GM12878 (cell line): ENCODE measurements around the gene MRPL54. TPM values are rescaled to one million over a fixed set of nuclear protein-coding genes. Genes with fewer than 3 reads are reported as not detected.

ENCODE experiments used
- BCL11A ChIP-seq: IDR thresholded peaks from 2 replicates; pipeline ENCODE4 v1.6.1; 2011; ENCODE audit warnings: low read depth, low read length
- BRCA1 ChIP-seq: IDR thresholded peaks from 2 replicates; pipeline ENCODE4 v1.6.1; 2011; ENCODE audit warnings: low read depth, low read length, improper control_type of control experiment
- CBX3 ChIP-seq: fragments of 200-600 bp; sonication (generic); IDR thresholded peaks from 2 replicates; pipeline ENCODE4 v1.6.1; 2016; ENCODE audit warnings: low read depth, borderline replicate concordance
- FOS ChIP-seq: IDR thresholded peaks from 3 replicates; pipeline ENCODE4 v1.6.1; 2011; ENCODE audit warnings: borderline replicate concordance; ENCODE audit not compliant: insufficient read length; ENCODE audit errors: extremely low read depth
- FOXK2 ChIP-seq: fragments of 450-650 bp; IDR thresholded peaks from 2 replicates; pipeline ENCODE4 v1.6.1; 2017; ENCODE audit warnings: mild to moderate bottlenecking, moderate library complexity
- GATAD2B ChIP-seq: fragments of 450-650 bp; conservative IDR thresholded peaks from 2 replicates; pipeline ENCODE4 v1.6.1; 2017; ENCODE audit warnings: low read depth, mild to moderate bottlenecking, moderate library complexity
- JUNB ChIP-seq: IDR thresholded peaks from 2 replicates; pipeline ENCODE4 v1.6.1; 2016; ENCODE audit warnings: antibody characterized with exemption, mild to moderate bottlenecking
- JUND ChIP-seq: IDR thresholded peaks from 2 replicates; pipeline ENCODE4 v1.6.1; 2012; ENCODE audit warnings: low read depth, mild to moderate bottlenecking, low read length, improper control_type of control experiment, moderate library complexity
- KAT2A ChIP-seq: conservative IDR thresholded peaks from 2 replicates; pipeline ENCODE4 v1.6.1; 2011; ENCODE audit warnings: low read depth, low read length; ENCODE audit not compliant: control insufficient read depth
- MXI1 ChIP-seq: fragments of 150-350 bp; IDR thresholded peaks from 2 replicates; pipeline ENCODE4 v1.6.1; 2011; ENCODE audit warnings: low read depth, mild to moderate bottlenecking, inconsistent platforms, low read length, improper control_type of control experiment
- MYB ChIP-seq: fragments of 150-350 bp; IDR thresholded peaks from 2 replicates; pipeline ENCODE4 v1.6.1; 2014; ENCODE audit warnings: mild to moderate bottlenecking, low read depth, low read length, borderline replicate concordance
- NFYA ChIP-seq: IDR thresholded peaks from 2 replicates; pipeline ENCODE4 v1.6.1; 2011; ENCODE audit warnings: low read depth, mild to moderate bottlenecking, low read length, improper control_type of control experiment, borderline replicate concordance
- PBX3 ChIP-seq: IDR thresholded peaks from 2 replicates; pipeline ENCODE4 v1.6.1; 2011; ENCODE audit warnings: mild to moderate bottlenecking, low read depth, low read length, moderate library complexity; ENCODE audit not compliant: insufficient replicate concordance
- POLR2AphosphoS2 ChIP-seq: IDR thresholded peaks from 2 replicates; pipeline ENCODE4 v1.6.1; 2011; ENCODE audit warnings: low read depth, mild to moderate bottlenecking, low read length, improper control_type of control experiment, moderate library complexity
- SP1 ChIP-seq: IDR thresholded peaks from one replicate; pipeline ENCODE4 v1.6.1; 2011; ENCODE audit warnings: low read depth, low read length
- SREBF1 ChIP-seq: IDR thresholded peaks from 2 replicates; pipeline ENCODE4 v1.6.1; 2012; ENCODE audit warnings: mild to moderate bottlenecking, low read length
- SUPT20H ChIP-seq: IDR thresholded peaks from 2 replicates; pipeline ENCODE4 v1.6.1; 2011; ENCODE audit warnings: low read depth, mild to moderate bottlenecking, low read length, moderate library complexity, borderline replicate concordance; ENCODE audit not compliant: control insufficient read depth
- TCF3 ChIP-seq: IDR thresholded peaks from 2 replicates; pipeline ENCODE4 v1.6.1; 2012; ENCODE audit warnings: low read depth, mild to moderate bottlenecking, low read length, borderline replicate concordance; ENCODE audit not compliant: insufficient read depth
- USF1 ChIP-seq: IDR thresholded peaks from 2 replicates; pipeline ENCODE4 v1.6.1; 2011; ENCODE audit warnings: borderline replicate concordance, low read depth, mild to moderate bottlenecking, moderate library complexity, mixed read lengths, low read length; ENCODE audit not compliant: insufficient read depth; ENCODE audit errors: extremely low read length
- YBX1 ChIP-seq: fragments of 450-650 bp; IDR thresholded peaks from 2 replicates; pipeline ENCODE4 v1.6.1; 2016; ENCODE audit warnings: antibody characterized with exemption
- ZNF622 ChIP-seq: fragments of 450-650 bp; IDR thresholded peaks from 2 replicates; pipeline ENCODE4 v1.6.1; 2017; ENCODE audit warnings: mild to moderate bottlenecking, inconsistent platforms
- ZZZ3 ChIP-seq: IDR thresholded peaks from 2 replicates; pipeline ENCODE4 v1.6.1; 2011; ENCODE audit warnings: low read depth; ENCODE audit not compliant: control insufficient read depth, insufficient read length
- polyA plus RNA-seq, 11 experiments: library from polyadenylated mRNA; depleted of rRNA in 4 of 11; unstranded in 6 of 11; stranded (reverse) in 5 of 11; fragments of >200 nt; fragmentation: Nextera tagmentation in 4 of 11; fragmentation: Illumina TruSeq in 1 of 11; extraction: Ambion mirVana in 4 of 11; extraction: Trizol in 1 of 11; gene quantifications; 1 replicate in 1 of 11; 2 replicates in 10 of 11; pipeline versions ENCODE4 v1.2.1 to v1.2.3, GENCODE V29; 2011 to 2016; ENCODE audit warnings: inconsistent platforms in 2 of 11, missing spikeins in 2 of 11, low read depth in 1 of 11
- total RNA-seq, 4 experiments: library from RNA; depleted of rRNA in 3 of 4; stranded (reverse); fragments of >200 nt in 3 of 4; fragmentation: Illumina TruSeq in 1 of 4; extraction: Trizol in 1 of 4; gene quantifications; 2 replicates each; pipeline versions ENCODE4 v1.2.1 to v1.2.3, GENCODE V29; 2013 to 2021
- TF ChIP-seq, protein P1 (sequence below): IDR thresholded peaks from 2 replicates; pipeline ENCODE4 v1.6.1; 2011; ENCODE audit warnings: low read depth, mild to moderate bottlenecking, low read length, moderate library complexity, borderline replicate concordance; ENCODE audit errors: extremely low read depth
- TF ChIP-seq, protein P2 (sequence below): fragments of 450-650 bp; IDR thresholded peaks from 2 replicates; pipeline ENCODE4 v1.6.1; 2016; ENCODE audit warnings: mild to moderate bottlenecking
- TF ChIP-seq, protein P3 (sequence below): IDR thresholded peaks from 2 replicates; pipeline ENCODE4 v1.6.1; 2012; ENCODE audit warnings: low read depth, low read length, improper control_type of control experiment

The MRPL54 gene
- total and polyA plus RNA-seq, 10 of the 15 experiments (the other 5 are each of a cell fraction or from before 2014, with no cell fraction given): 3.1 to 98.7 (median 75.2) TPM

DNA sequence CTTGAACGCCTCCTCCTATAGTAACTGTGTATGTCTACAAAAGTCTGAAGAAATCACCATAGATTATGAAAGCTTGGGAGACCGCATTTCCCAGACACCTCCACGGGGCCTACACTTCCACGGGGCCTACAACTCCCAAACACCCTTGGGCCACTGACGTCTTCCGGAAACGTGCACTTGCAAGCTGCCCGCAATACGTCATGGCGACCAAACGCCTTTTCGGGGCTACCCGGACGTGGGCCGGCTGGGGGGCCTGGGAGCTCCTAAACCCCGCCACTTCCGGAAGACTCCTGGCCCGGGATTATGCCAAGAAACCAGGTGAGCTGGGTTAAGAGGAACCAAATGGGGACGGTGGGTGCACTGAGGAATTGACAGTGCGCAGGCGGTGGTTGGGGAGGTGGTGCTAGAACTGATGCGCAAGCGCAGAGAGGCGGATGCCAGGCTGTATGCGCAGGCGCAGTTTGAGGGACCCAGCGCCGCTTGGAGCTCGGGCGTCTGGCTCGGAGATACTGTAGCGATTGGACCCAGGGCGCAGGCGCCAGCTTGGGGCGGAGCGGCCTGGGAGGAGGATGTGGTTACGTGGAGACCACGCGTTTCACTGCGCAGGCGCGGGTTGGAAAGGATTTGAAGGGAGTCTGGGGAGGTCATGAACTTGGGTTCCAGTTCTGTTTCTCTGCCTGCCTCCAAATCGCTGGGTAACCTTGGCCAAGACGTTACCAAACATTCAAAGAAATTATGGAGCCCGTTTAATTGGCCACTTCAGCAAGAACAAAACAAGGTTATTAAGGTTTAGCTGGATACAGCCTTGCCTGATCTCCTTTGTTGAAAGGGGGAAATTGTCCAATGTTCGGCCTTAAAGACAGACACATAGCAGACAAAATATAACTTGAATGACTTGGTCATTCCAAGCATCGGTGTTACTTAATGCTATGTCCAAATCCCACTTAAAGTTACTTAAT is at the start of gene MRPL54 (continued):
- TF ChIP-seq, protein P1, sequence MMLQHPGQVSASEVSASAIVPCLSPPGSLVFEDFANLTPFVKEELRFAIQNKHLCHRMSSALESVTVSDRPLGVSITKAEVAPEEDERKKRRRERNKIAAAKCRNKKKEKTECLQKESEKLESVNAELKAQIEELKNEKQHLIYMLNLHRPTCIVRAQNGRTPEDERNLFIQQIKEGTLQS: 0 out of 2 replicates have a peak, but pooled peaks have one; percentile 22
- TF ChIP-seq MYB: no peak
- TF ChIP-seq, protein P2, sequence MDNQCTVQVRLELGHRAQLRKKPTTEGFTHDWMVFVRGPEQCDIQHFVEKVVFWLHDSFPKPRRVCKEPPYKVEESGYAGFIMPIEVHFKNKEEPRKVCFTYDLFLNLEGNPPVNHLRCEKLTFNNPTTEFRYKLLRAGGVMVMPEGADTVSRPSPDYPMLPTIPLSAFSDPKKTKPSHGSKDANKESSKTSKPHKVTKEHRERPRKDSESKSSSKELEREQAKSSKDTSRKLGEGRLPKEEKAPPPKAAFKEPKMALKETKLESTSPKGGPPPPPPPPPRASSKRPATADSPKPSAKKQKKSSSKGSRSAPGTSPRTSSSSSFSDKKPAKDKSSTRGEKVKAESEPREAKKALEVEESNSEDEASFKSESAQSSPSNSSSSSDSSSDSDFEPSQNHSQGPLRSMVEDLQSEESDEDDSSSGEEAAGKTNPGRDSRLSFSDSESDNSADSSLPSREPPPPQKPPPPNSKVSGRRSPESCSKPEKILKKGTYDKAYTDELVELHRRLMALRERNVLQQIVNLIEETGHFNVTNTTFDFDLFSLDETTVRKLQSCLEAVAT: peak; percentile 56; the same call in 1 of the 2 replicates
- peak; percentile 90 for TF ChIP-seq POLR2AphosphoS2
- TF ChIP-seq PBX3: no peak
- TF ChIP-seq NFYA: no peak
- peak; percentile 79; the same call in 1 of the 2 replicates for TF ChIP-seq MXI1
- TF ChIP-seq USF1: no peak
- no peak for TF ChIP-seq KAT2A
- TF ChIP-seq BCL11A: no peak
- TF ChIP-seq FOXK2: no peak
- TF ChIP-seq SREBF1: no peak; the same call in 1 of the 2 replicates
- TF ChIP-seq ZNF622: no peak
- no peak for TF ChIP-seq BRCA1
- TF ChIP-seq JUNB: no peak
- no peak for TF ChIP-seq ZZZ3
- no peak for TF ChIP-seq FOS
- peak; percentile 17 for TF ChIP-seq SP1
- TF ChIP-seq GATAD2B: peak; percentile 29; the same call in 1 of the 2 replicates
- TF ChIP-seq CBX3: no peak
- TF ChIP-seq SUPT20H: no peak
- TF ChIP-seq, protein P3, sequence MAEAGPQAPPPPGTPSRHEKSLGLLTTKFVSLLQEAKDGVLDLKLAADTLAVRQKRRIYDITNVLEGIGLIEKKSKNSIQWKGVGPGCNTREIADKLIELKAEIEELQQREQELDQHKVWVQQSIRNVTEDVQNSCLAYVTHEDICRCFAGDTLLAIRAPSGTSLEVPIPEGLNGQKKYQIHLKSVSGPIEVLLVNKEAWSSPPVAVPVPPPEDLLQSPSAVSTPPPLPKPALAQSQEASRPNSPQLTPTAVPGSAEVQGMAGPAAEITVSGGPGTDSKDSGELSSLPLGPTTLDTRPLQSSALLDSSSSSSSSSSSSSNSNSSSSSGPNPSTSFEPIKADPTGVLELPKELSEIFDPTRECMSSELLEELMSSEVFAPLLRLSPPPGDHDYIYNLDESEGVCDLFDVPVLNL: no peak
- TF ChIP-seq TCF3: 0 out of 2 replicates have a peak, but pooled peaks have one; percentile 26
- TF ChIP-seq YBX1: no peak
- no peak for TF ChIP-seq JUND
